Measurements from ENCODE around the gene SLAMF1.

SLAMF1 gene

DNA sequence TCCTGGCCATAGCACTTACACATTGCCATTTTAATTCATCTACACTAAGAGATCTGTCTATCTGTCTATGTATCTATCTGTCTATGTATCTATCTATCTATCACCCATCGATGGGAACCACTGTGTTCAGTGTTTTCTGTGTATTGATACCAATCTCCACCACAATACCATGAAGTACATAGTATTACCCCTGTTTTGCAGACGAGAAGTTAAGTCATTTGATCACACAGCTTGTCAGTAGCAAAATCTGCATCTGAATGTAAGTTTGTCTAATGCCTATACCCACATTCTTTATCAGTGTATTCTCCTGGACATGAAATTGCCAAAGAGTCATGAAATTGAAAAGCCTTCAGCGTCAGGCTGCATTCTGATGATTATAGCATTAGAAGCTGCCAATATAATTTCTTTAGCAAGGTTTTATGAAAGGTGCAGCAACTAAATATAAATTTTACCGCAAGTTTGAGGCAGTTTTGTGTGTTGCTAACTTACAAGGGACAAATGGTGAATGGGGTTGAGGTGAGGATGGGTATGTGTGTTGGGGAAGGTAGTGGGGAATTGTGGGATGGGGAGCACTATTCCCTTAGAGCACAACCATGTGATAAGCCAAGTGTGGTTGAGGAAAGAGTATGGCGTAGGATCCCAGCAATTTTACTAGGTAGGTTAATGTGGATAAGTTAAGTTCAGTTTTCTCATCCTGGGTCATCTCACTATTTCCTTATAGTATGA lies 24.2 kb downstream of the SLAMF1 start:
- no peak for DNase-seq

DNA sequence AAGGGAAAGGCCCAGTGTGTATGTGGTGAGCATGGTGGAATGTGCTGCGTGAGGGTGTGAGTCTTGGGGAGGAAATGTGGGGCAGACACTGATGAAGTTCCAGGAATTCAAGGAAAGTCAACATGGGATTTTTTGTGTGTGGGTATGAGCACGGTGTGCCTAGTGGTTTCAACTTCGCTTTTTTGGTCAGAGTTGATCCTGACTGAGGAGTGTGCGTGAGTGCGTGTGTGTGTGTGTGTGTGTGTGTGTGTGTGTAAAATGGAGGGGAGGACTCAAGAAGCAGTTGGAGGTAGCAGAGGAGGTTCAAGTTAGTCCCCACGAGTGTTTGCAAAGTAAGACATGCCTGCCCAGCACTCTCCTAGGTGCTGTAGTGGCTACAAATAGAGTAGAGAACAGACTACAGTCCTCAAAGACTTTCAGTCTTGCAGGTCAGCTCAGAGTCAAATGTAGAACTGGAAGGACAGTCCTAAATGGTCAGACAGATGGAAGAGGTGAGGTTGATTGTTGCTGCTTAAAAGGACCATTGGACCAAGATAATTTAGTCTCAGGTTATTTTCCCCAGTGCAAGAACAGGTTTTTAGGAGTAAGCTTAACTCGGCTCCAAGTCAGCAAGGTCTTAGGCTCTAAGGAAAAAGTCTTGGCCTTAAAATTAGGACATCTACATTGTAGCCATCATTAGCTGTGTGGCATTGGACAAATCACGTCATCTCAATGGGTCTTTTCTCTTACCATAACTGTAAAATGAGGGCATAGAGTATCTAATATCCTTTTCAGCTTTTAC lies 25.0 kb downstream of the SLAMF1 start:
- DNase-seq = no peak

DNA sequence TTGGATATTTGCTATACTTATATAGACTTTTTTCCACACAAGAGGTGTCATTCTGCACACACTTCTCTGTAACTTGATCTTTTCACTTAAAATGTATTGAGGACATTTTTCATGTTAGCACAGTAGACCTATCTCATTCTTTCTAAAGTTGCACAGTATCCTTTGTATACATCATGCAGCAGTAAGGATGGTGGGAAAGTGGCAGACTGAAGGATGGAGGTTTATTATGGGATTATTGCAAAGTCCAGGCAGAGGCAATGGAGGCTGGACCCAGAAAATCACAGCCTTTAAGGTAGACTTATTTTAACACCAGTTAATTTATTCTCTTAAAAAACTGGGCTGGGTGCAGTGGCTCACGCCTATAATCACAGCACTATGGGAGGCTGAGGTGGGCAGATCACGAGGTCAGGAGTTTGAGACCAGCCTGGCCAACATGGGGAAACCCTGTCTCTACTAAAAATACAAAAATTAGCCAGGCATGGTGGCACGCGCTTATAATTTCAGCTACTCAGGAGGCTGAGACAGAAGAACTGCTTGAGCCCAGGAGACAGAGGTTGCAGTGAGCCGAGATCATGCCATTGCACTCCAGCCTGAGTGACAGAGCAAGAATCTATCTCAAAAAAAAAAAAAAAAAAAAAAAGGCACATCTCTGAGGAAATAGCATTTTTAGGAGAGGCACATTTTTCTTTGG lies 25.8 kb downstream of the SLAMF1 start:
- no peak for DNase-seq

DNA sequence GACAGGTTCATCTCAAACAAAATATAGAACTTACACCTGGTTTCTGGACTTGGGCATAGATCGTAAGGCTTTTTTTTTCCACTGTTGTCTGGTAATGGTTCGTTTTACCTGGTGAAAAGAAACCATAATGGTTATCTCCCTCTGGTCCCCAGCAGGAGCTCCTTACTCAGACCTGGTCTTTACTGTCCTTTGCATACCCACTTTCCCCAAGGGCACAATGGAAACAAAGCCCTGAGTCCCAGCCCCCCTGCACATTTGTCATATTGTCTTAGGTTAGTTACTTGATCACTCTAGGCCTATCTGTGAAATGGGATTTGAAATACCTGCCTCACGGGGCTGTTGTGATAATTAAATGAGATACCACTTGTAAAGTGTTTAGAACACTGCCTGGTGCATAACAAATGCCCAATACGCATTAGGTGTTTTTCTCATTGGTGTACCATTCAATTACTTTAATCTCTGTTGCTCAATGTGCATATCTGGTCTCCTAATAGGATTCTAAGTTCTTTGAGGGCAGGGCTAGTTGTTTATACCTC lies 27.0 kb downstream of the SLAMF1 start:
- DNase-seq = no peak

DNA sequence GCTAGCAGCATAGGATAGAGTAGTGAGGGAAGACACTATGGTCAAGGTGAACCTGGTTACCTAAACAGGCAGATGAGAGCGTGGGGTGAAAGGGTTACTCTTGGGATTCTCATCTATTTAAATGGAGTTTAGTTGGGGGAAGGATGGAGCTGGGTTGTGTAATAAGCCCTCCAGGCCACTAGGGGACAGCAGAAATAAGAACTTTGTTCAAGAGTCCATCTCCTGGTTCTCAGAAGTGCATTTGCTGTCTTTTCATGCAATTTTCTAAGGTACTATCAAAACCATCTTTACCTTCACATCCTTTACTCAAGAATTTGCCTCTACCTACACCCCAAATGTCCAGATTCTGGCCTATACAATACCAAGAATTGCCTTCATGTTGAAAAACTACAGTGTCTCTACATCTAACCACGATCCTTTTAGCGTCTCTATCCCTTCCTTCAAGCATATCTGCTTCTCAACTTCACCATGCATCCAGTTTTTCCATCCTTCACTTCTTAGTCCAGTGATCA lies 28.0 kb downstream of the SLAMF1 start:
- DNase-seq = no peak

DNA sequence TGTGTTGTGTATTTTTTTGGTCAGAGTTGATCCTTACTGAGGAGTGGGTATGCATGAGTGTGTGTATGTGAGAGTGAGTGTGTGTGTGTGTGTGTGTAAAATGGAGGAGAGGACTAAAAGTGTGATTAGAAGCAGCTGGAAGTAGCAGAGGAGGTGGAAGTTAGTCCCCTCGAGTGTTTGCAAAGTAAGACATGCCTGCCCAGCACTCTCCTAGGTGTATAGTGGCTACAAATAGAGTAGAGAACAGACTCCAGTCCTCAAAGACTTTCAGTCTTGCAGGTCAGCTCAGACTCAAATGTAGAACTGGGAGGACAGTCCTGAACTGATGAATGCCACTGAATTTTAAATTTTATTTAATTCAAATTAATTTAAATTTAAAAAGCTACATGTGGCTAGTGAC lies 28.5 kb downstream of the SLAMF1 start:
- no peak for DNase-seq

DNA sequence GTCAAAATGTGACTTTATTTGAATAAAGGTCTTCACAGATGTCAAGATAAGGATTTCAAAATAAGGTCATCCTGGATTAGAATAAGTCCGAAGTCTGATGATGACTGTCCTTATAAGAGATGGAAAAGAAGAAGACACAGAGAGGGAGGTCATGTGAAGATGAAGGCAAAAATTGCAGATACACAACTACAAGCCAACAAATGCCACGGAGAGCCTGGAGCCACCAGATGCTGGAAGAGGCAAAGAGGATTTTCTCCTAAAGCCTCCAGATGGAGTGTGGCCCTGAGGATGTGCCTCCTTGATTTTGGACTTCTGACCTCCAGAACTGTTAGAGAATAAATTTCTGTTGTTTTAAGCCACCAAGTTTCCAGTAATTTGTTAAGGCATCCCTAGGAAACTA lies 31.2 kb downstream of the SLAMF1 start:
- DNase-seq = no peak

DNA sequence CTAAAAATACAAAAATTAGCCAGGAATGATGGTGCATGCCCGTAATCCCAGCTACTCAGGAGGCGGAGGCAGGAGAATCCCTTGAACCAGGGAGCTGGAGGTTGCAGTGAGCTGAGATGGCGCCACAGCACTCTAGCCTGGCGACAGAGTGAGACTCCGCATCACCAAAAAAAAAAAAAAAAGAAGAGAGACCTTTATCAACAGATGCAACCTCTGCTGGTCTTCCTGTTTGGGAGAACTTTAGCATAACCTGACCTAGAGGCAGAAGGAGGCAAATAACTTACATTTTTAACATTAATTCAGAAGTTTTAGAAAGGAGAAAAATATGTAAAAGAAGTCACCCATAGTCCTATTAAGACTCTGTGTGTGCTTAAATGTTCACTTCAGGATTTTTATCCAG lies 32.4 kb downstream of the SLAMF1 start:
- no peak for DNase-seq

DNA sequence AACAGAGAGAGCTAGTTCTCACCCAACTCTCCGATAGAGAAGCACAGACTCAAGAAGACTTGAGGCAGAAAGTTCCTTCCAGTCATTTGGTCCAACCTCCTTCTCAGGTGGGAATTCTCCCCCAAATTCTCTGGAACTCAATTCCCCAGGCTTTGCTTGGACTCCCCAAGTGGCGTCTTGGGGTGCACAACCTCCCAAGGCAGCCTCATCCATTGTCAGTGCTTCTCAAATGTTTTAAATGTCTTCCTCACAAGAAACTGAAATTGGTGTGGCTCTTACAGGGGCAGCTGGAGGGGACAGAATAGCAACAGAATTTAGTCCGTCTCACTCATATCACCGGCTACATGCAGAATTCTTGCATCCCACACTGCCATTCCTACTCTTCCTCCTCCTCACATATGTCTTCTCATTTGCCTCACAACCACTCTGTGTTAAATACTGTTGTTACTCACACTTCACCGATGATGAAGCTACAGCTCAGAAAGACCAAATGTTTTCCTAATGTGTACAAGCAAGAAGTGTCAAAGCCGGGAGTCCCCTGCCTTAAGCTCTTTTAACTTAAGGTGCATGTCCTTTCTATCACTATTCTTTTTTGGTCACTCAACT lies 34.1 kb downstream of the SLAMF1 start:
- DNase-seq = no peak

DNA sequence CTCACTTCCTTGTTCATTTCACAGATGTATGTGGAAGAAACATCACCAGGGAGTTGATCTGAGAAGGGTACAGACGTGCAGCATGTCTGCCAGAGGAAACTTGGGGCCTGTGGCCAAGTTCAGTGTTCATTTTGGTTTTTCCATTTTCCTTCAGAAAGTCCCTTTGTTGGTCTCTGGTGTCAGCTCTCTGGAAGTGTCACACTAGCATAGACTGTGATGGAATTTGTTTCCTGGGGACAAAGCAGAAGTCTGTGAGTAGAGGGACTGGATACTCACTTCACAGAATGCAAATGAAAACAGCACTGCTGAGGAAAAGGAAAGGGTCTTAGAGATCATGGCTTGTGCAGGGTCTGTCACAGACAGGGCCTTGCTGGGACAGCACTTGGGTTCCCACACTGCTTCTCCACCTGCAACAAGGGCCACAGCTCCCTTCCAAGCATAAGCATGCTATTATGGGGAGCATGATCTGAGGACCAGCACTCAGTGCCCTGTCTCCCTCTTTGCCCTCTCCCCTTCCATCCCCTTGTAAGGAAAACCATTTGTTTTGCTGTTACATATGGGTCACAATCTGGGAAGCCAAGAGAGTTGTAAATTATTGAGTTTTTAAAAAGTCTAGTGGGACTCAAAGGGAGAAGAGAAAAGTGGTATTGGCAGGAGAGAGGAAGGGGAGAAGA lies 36.1 kb downstream of the SLAMF1 start:
- no peak for DNase-seq

DNA sequence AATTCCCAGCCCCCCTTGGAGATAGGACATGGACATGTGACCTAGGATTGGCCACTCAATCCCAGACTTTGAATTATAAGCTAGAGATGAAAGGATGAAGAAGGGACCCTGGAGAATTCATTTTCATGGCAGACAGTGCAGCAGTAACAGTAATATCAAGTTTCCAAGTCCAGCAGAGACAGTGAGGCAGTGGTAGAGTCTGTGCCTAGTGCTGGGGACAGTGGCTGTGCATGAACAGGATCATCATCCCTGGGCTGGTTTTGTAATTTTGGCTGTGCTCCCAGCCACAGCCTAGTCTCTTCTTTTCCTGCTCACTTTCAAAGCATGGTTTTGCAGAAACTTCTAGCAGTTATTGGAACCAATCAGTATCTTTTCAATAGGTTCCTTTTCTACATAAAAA lies 37.9 kb downstream of the SLAMF1 start:
- no peak for DNase-seq

DNA sequence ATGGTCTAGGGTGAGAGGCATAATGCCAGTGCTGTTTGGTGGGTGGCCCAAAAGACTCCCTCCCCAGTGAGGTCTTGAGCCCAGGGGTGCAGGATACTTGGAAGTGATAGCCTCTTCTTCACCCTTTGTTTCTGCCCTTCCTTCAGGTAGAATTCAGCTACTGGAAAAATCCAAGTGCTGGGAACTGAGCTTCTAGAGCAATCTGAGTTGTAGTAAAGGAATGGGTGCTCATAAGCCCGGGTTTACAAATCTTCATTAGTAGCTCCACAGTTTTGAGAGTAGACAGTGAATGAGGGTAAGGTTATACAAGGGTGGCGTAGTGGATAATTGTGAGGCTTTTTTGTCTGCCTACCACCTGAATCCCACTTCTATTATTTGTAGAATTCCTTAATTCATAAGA lies 38.3 kb downstream of the SLAMF1 start:
- DNase-seq = no peak

DNA sequence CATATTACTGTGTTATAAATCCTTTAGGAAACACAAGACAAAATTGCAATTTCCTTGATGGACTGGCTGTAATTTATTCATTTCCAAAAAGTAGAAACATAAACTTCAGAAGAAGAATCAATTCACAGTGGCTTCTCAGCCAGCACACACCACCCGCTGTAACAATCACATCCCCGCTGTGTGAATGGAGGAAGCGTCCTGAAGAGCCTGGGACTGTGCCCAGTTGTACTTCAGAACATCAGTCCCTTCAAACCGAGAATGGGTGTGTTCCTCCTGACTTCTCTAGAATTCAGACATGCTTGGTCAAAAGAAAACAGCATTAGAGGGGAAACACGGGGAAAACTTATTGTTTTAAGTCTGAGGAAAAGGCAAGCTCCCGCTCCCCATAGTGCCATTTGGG lies 38.8 kb downstream of the SLAMF1 start:
- DNase-seq = no peak

DNA sequence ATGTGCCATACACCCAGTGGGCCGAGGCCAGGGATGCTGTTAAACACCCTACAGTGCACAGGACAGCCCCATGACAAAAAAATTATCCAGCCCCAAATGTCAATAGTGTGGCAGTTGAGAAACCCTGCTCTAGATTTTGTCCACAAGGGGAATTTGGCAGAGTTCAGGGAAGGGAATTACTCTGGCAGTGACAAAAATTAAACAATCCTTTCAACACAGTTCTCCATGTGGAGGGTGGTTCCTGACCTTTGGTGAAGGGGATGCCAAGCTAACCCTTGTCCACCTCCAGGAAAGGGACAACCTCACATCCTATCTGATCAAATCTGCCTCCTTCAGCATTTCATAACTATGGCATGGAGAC lies 39.2 kb downstream of the SLAMF1 start:
- DNase-seq = no peak

DNA sequence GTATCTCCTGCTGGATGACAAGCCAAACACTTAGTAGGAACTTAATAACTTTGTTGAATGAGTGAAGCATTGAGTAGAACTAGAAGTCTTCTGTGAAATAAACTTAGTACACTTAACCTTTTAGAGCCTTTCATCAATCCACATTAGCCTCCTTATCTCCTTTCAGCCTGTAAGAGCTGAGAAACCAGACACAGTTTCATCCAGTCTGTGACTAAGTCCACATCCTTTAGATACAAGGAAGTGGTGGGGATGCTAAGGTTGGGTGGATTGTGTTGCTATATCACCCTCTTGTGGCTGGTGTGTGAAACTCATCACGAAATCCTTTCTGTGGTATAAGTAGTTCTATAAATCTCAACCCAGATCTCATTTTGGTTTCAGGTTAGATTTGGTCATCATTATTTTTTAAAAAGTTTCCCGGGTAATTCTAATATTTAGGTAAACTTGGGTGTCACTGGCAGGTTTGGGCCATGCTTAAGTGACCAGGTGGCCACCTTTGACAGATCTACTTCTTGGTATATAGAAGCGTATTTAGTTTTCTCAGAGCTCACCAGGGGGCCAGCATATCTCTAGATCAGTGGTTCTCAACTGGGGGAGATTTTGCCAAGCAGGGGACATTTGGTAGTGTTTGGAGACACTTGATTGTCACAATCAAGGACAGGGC lies 39.7 kb downstream of the SLAMF1 start:
- peak; percentile 73 for DNase-seq

DNA sequence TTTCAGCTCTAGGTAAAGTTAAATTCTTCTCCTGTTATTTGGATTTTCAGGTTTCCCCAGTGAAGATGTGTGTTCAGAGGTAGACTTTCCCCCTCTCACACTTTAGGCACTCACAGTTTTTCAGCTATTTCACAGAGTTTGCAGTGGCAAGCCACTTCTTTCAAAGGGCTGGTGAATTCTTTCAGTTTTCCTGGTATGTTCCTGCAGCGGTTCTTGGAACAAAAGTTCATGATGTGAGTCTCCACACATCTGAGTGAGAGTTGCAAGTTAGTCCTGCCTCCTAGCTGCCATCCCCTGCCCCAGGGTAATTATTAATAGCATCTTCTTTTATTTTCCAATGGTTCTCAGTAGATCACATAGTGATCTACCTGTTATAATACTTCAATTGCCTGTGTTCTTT lies 40.2 kb downstream of the SLAMF1 start:
- no peak for DNase-seq

DNA sequence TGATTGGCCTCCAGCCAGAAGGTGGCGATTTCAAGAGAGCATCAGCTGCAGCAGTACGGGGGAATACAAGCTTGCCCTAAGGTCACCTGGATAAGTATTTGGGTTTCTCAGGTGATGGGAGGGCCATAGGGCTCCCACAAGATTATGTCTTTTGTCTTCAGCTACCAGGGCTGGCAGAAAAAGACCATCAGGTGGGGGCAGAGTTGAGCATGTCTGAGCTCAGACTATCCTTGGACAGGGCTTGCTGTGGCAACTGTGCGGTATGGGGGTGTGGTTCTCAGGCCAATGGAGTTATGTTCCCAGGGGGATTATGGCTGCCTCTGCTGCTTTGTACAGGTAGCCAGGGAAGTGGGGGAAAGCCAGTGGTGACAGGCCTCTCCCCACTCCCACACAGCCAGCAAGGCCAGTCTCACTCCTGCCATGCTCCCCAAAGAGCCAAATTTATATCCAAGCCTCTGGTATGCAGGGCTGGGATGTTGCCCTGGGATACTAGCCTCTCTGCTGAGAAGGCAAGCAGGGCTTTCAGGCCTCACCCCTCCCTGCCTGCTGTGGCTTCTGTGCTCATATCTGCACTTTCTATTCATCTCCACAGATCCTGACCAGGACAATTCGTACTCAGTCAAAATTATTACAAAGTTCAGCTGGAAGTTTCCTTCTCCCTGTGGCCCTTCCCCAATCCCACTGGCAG lies 40.9 kb downstream of the SLAMF1 start:
- no peak for DNase-seq

DNA sequence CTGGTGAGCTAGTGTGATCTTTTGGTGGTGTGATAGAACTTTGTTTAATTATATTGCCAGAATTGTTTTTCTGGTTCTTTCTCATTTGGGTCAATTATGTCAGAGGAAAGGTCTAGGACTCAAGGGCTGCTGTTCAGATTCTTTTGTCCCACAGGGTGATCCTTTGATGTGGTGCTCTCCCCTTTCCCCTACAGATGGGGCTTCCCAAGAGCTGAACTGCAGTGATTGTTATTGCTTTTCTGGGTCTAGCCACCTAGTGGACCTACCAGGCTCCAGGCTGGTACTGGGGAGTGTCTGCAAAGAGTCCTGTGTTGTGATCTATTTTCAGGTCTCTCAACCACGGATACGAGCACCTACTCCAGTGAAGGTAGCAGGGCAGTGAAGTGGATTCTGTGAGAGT lies 41.6 kb downstream of the SLAMF1 start:
- no peak for DNase-seq

DNA sequence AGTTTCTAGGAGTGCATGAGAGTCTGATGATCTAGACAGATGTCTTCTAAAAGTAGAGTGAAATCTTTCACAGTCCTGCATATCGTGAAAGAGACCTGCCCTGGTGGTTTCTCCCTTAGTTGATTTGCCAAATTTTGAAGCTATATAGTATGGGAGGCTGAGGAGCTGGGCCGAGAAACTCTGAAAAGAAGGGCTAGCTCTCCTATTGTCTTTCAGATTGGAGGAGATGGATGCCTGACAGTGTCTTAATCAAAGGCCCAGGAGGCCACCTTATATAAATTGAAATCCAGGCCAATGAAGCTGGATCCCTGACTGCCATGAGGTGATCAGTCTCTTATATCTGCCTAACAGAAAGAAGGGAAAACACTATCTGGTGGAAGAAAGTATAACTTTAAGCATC lies 49.1 kb downstream of the SLAMF1 start:
- DNase-seq = no peak

DNA sequence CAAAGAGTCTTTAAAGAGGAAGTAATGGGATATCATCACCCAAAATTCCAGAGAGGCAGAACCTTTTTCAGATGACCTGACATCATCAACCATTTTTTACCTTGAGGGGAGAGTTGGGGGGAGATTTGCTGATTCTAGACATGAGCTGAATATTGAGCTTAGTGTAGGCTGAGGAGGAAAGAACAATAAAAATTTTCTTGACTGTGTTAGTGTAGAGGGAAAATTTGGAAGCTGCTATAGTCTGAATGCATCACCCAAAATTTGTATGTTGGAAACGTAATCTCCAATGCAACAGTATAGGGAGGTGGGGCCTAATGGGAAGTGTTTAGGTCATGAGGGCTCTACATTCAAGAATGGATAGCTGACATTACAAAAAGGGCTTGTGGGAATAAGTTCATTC lies 49.8 kb downstream of the SLAMF1 start:
- no peak for DNase-seq

DNA sequence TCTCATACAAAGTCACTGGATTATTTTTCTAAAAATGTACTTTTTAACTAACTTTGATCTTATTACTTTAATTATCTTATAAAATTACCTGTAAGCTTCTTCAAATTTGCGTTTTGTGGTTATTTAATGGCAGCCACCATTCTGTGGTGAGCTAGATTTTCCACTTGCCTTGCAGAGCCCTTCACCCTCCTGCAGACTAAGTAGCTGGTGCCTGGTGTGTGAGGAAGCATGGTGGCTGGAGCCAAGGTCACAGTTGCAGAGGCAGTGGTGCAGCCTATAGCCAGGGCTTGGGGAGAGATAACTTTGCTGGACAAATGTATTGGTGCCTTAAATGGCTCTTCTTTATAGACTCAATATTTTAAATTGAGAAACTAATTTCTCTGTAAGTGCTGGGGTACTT lies 56.4 kb downstream of the SLAMF1 start:
- DNase-seq = no peak
